HepG2 (cell line): ENCODE data around the gene FMC1. TPM values are rescaled to one million over a fixed set of nuclear protein-coding genes. Genes with fewer than 3 reads are reported as not detected.

Source experiments
- ATAC-seq: fragments of 200-7000 bp; cut with Tn5 transposase; 3 replicates; pipeline ENCODE4 v1.9.1; 2020; ENCODE audit warnings: mild to moderate bottlenecking, moderate library complexity
- Bru-seq: library from RNA; stranded (reverse); fragments of 400-500 nt; gene quantifications from one replicate; lab custom pipeline; 2021; lab: Mats Ljungman, UMichigan
- BruChase-seq, 2 experiments: library from RNA; stranded (reverse); fragments of 400-500 nt; gene quantifications; one replicate each; lab custom pipeline; 2021; lab: Mats Ljungman, UMichigan
- BruUV-seq: library from RNA; stranded (reverse); fragments of 400-500 nt; replicated peaks from 2 replicates; lab custom pipeline; 2021; lab: Mats Ljungman, UMichigan
- CTCF ChIA-PET: fragments of 300-600 bp; formaldehyde crosslinking; extraction: SDS; loops from one replicate; lab custom pipeline; 2021; ENCODE audit warnings: low total read pairs, inconsistent platforms, low intra/inter-chr PET ratio; lab: Yijun Ruan, JAX
- POLR2A ChIA-PET: fragments of 350-600 bp; sonication (Branson Sonifier 250); formaldehyde crosslinking; loops from one replicate; lab custom pipeline; 2020; ENCODE audit warnings: antibody characterized with exemption, inconsistent platforms; lab: Yijun Ruan, JAX
- DNase-seq: peaks from one replicate; pipeline ENCODE4 v3.0.0-alpha.2; 2015; ENCODE audit warnings: low spot score
- FAIRE-seq: peaks from 3 replicates; lab custom pipeline; 2011; peaks lifted over from hg19 to GRCh38; lab: Jason Lieb, UNC
- H2AFZ ChIP-seq: one replicate; pipeline ENCODE4 v1.6.1; 2011; ENCODE audit warnings: low read length, inconsistent platforms
- H3K27ac ChIP-seq: fragments of 300-600 bp; 3 replicates; pipeline ENCODE4 v1.8.0; 2011; ENCODE audit warnings: mixed run types, mild to moderate bottlenecking, mixed read lengths, low read length, inconsistent platforms; ENCODE audit not compliant: insufficient read depth; ENCODE audit errors: extremely low read length
- H3K27me3 ChIP-seq, 2 experiments: fragments of 200-600 bp in 1 of 2; 2 replicates in 1 of 2; 3 replicates in 1 of 2; pipeline versions ENCODE4 v1.6.0 to v1.8.0; 2011; ENCODE audit warnings: low read length in 2 of 2, mild to moderate bottlenecking in 2 of 2, moderate library complexity in 2 of 2, inconsistent platforms in 1 of 2; ENCODE audit not compliant: insufficient read depth in 2 of 2, control insufficient read depth in 1 of 2
- H3K36me3 ChIP-seq, 2 experiments: fragments of 200-600 bp in 1 of 2; replicated peaks in 1 of 2; 2 replicates in 1 of 2; 3 replicates in 1 of 2; pipeline versions ENCODE4 v1.5.1 to v1.8.0; 2011; ENCODE audit warnings: low read length in 2 of 2, inconsistent platforms in 1 of 2; ENCODE audit not compliant: insufficient read depth in 2 of 2, control insufficient read depth in 1 of 2
- H3K4me1 ChIP-seq: 2 replicates; pipeline ENCODE4 v1.5.1; 2012; ENCODE audit warnings: low read length, inconsistent platforms; ENCODE audit not compliant: insufficient read depth
- H3K4me2 ChIP-seq: 2 replicates; pipeline ENCODE4 v1.6.0; 2011; ENCODE audit warnings: low read depth, low read length, inconsistent platforms
- H3K4me3 ChIP-seq, 3 experiments: fragments of 200-600 bp in 1 of 3; sonication (generic), shearing (Covaris generic) in 1 of 3; replicated peaks in 1 of 3; 2 replicates each; pipeline ENCODE4 v1.5.1; 2011 to 2016; ENCODE audit warnings: low read length in 3 of 3, inconsistent platforms in 2 of 3, low read depth in 2 of 3, mild to moderate bottlenecking in 2 of 3, control low read depth in 1 of 3, mixed read lengths in 1 of 3; ENCODE audit not compliant: insufficient read depth in 1 of 3
- H3K79me2 ChIP-seq: one replicate; pipeline ENCODE4 v1.6.1; 2011; ENCODE audit warnings: low read length, inconsistent platforms; ENCODE audit not compliant: insufficient read depth
- H3K9ac ChIP-seq: 2 replicates; pipeline ENCODE4 v1.6.0; 2011; ENCODE audit warnings: mild to moderate bottlenecking, low read depth, low read length, inconsistent platforms; ENCODE audit not compliant: insufficient read depth
- H3K9me3 ChIP-seq: 2 replicates; pipeline ENCODE4 v1.5.1; 2012; ENCODE audit warnings: mild to moderate bottlenecking, low read length
- H4K20me1 ChIP-seq: 2 replicates; pipeline ENCODE4 v1.6.0; 2011; ENCODE audit warnings: inconsistent platforms, mild to moderate bottlenecking, low read length, moderate library complexity; ENCODE audit not compliant: insufficient read depth
- ATAD3A ChIP-seq: sonication (generic); formaldehyde crosslinking; IDR thresholded peaks from 2 replicates; pipeline ENCODE4 v1.4.0; 2020; ENCODE audit warnings: missing genetic modification reagents
- ELF4 ChIP-seq: sonication (generic); formaldehyde crosslinking; IDR thresholded peaks from 2 replicates; pipeline ENCODE4 v1.5.0; 2020; ENCODE audit warnings: missing genetic modification reagents, mild to moderate bottlenecking, moderate library complexity, borderline replicate concordance
- WGBS: methylation state at CpG from one replicate; pipeline ENCODE4 v1.1.6; 2017; ENCODE audit warnings: low lambda C conversion rate; 5-methylcytosine and 5-hydroxymethylcytosine counted together
- in situ Hi-C: cut with HindIII; loops from 2 replicates; pipeline ENCODE4 v1.10.0; 2017; ENCODE audit warnings: low pct_unique_long_range_greater_than_20kb; ENCODE audit not compliant: extremely low pct_ligation_motif_present
- intact Hi-C: fragments of 100-400 bp; cut with micrococcal nuclease; formaldehyde crosslinking; loops from one replicate; pipeline ENCODE4 v1.10.0; 2022; ENCODE audit not compliant: unreplicated experiment
- long read RNA-seq, 2 experiments: library from RNA in 1 of 2; library from polyadenylated mRNA in 1 of 2; stranded (forward) in 1 of 2; unstranded in 1 of 2; transcript quantifications; one replicate each; pipeline ENCODE4 v2.0.0, GENCODE V29; 2019 to 2022
- polyA minus RNA-seq, 3 experiments: library from RNA; depleted of rRNA, polyadenylated mRNA; stranded (reverse); fragments of >200 nt; gene quantifications; 2 replicates each; pipeline ENCODE4 v1.2.3, GENCODE V29; 2011; ENCODE audit warnings: low replicate concordance in 1 of 3
- polyA plus RNA-seq, 8 experiments: library from polyadenylated mRNA; depleted of rRNA in 3 of 8; stranded (reverse) in 7 of 8; unstranded in 1 of 8; fragments of >200 nt; fragmentation: Illumina TruSeq in 4 of 8; extraction: Trizol in 4 of 8; gene quantifications; 2 replicates each; pipeline versions ENCODE4 v1.2.1 to v1.2.3, GENCODE V29; 2011 to 2016; ENCODE audit warnings: low read depth in 4 of 8, missing spikeins in 1 of 8, mixed read lengths in 1 of 8; ENCODE audit not compliant: insufficient read depth in 1 of 8
- total RNA-seq, 5 experiments: library from RNA; depleted of rRNA; stranded (reverse); fragments of >200 nt; fragmentation: Illumina TruSeq; extraction: Trizol; gene quantifications; 2 replicates each; pipeline ENCODE4 v1.2.3, GENCODE V29; 2016; ENCODE audit warnings: low read depth in 1 of 5
- TF ChIP-seq, protein P1 (sequence below): sonication (generic); formaldehyde crosslinking; IDR thresholded peaks from 2 replicates; pipeline ENCODE4 v1.4.0; 2020; ENCODE audit warnings: mild to moderate bottlenecking, missing genetic modification reagents
- TF ChIP-seq, protein P2 (sequence below): sonication (generic); formaldehyde crosslinking; IDR thresholded peaks from 2 replicates; pipeline ENCODE4 v1.4.0; 2020; ENCODE audit warnings: mild to moderate bottlenecking, missing genetic modification reagents
- TF ChIP-seq, protein P3 (sequence below): sonication (generic); formaldehyde crosslinking; IDR thresholded peaks from 2 replicates; pipeline ENCODE4 v1.4.0; 2020; ENCODE audit warnings: missing genetic modification reagents, mild to moderate bottlenecking, borderline replicate concordance
- TF ChIP-seq, protein P4 (sequence below): sonication (generic); formaldehyde crosslinking; IDR thresholded peaks from 2 replicates; pipeline ENCODE4 v1.5.0; 2020; ENCODE audit warnings: mild to moderate bottlenecking, missing genetic modification reagents, moderate library complexity

Gene FMC1, protein sequence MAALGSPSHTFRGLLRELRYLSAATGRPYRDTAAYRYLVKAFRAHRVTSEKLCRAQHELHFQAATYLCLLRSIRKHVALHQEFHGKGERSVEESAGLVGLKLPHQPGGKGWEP
- 50.7 and 59.2 TPM in 2 replicates for total RNA-seq (2016; rRNA removed; fragmentation: Illumina TruSeq; extraction: Trizol)
- 9.0 and 17.2 TPM in 2 replicates for total RNA-seq (2016; cell fraction: cytosol; rRNA removed; fragmentation: Illumina TruSeq; extraction: Trizol; ENCODE audit: low read depth)
- 53.0 and 54.3 TPM in 2 replicates for total RNA-seq (2016; cell fraction: insoluble cytoplasmic fraction; rRNA removed; fragmentation: Illumina TruSeq; extraction: Trizol)
- total RNA-seq (2016; cell fraction: membrane; rRNA removed; fragmentation: Illumina TruSeq; extraction: Trizol), result 10.5 and 14.1 TPM in 2 replicates
- 17.0 and 26.9 TPM in 2 replicates for total RNA-seq (2016; cell fraction: nucleus; rRNA removed; fragmentation: Illumina TruSeq; extraction: Trizol)
- 37.3 and 39.2 TPM in 2 replicates for polyA plus RNA-seq (2011; rRNA removed)
- polyA plus RNA-seq (2011; cell fraction: cytosol; rRNA removed), result 39.8 and 50.1 TPM in 2 replicates
- polyA plus RNA-seq (2011; cell fraction: nucleus; rRNA removed), result 10.2 and 10.4 TPM in 2 replicates
- 27.8 and 33.2 TPM in 2 replicates for polyA plus RNA-seq (2012)
- 6.3 and 9.9 TPM in 2 replicates for polyA plus RNA-seq (2016; cell fraction: cytosol; fragmentation: Illumina TruSeq; extraction: Trizol; ENCODE audit: low read depth)
- 35.3 and 35.8 TPM in 2 replicates for polyA plus RNA-seq (2016; cell fraction: insoluble cytoplasmic fraction; fragmentation: Illumina TruSeq; extraction: Trizol; ENCODE audit: low read depth)
- 7.3 and 7.8 TPM in 2 replicates for polyA plus RNA-seq (2016; cell fraction: membrane; fragmentation: Illumina TruSeq; extraction: Trizol; ENCODE audit: low read depth)
- polyA plus RNA-seq (2016; cell fraction: nucleus; fragmentation: Illumina TruSeq; extraction: Trizol; ENCODE audit: insufficient read depth, low read depth), result 19.2 and 21.0 TPM in 2 replicates
- polyA minus RNA-seq (2011; rRNA and poly(A)+ RNA removed; ENCODE audit: low replicate concordance), result 14.9 and 26.4 TPM in 2 replicates
- 3.2 and 3.4 TPM in 2 replicates for polyA minus RNA-seq (2011; cell fraction: cytosol; rRNA and poly(A)+ RNA removed)
- 4.1 TPM in 2 replicates for polyA minus RNA-seq (2011; cell fraction: nucleus; rRNA and poly(A)+ RNA removed)
- Bru-seq, nascent RNA, result percentile 61 among the genes with signal in this experiment
- BruChase-seq, experiment 1, labeled RNA remaining after a 6-hour chase, result percentile 75 among the genes with signal in this experiment
- percentile 55 among the genes with signal in this experiment for BruChase-seq, experiment 2, labeled RNA remaining after a 2-hour chase
- long read RNA-seq, experiment 1, transcript FMC1-201 (2 exons, 1,210 nt), result major isoform, 37 of 38 reads
- long read RNA-seq, experiment 1, partial matches to known transcripts, result 0 of 38 reads
- long read RNA-seq, experiment 1, other reads (novel, unspliced or antisense), result 0 of 38 reads
- long read RNA-seq, experiment 2, transcript FMC1-201 (2 exons, 1,210 nt), result major isoform, 80 of 83 reads
- long read RNA-seq, experiment 2, partial matches to known transcripts, result 0 of 83 reads
- long read RNA-seq, experiment 2, other reads (novel, unspliced or antisense), result 0 of 83 reads

DNA sequence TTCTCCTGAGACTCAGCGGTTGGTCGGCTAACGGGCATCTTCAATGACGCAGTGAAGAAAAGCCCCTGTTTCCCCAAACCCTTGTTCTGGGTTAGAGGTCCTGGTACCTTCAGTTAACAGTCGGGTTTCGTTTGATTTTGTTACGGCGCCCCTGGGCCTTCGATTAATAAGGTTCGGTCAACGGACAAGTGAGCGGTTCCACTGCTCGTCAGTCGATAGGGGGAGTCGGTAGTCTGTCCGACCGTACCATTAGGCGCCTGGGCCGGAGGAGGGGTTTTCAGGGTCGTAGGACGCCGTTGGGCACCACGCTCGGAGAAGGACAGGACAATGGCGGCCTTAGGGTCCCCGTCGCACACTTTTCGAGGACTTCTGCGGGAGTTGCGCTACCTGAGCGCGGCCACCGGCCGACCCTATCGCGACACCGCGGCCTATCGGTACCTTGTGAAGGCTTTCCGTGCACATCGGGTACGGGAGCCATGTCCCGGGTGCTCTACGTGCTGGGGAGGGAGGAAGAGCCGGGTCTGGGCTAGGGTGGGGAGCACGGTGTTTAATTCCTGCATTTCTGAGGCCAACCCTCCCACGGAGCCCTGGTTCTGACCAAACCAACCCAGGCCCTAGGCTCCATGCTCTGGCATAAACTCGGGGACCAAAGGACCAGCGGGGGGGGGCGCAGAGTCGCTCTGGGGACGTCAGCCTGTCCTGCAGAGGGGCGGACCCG, at the start of gene FMC1:
FMC1 (plus strand) TSS at position 280 of the 718 bp plus-strand sequence; CDS start at position 328, 48 bp downstream.
- H3K4me2 ChIP-seq, result peak within 1 kb of the TSS; percentile 87
- peak; percentile 51 for FAIRE-seq
- TF ChIP-seq, protein P1, sequence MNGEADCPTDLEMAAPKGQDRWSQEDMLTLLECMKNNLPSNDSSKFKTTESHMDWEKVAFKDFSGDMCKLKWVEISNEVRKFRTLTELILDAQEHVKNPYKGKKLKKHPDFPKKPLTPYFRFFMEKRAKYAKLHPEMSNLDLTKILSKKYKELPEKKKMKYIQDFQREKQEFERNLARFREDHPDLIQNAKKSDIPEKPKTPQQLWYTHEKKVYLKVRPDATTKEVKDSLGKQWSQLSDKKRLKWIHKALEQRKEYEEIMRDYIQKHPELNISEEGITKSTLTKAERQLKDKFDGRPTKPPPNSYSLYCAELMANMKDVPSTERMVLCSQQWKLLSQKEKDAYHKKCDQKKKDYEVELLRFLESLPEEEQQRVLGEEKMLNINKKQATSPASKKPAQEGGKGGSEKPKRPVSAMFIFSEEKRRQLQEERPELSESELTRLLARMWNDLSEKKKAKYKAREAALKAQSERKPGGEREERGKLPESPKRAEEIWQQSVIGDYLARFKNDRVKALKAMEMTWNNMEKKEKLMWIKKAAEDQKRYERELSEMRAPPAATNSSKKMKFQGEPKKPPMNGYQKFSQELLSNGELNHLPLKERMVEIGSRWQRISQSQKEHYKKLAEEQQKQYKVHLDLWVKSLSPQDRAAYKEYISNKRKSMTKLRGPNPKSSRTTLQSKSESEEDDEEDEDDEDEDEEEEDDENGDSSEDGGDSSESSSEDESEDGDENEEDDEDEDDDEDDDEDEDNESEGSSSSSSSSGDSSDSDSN (CRISPR knock-in tag), result peak; percentile 88
- TF ChIP-seq, protein P2, sequence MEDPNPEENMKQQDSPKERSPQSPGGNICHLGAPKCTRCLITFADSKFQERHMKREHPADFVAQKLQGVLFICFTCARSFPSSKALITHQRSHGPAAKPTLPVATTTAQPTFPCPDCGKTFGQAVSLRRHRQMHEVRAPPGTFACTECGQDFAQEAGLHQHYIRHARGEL (CRISPR knock-in tag), result 0 out of 2 replicates have a peak, but pooled peaks have one; percentile 75
- TF ChIP-seq ATAD3A (CRISPR knock-in tag), result no peak
- TF ChIP-seq, protein P3, sequence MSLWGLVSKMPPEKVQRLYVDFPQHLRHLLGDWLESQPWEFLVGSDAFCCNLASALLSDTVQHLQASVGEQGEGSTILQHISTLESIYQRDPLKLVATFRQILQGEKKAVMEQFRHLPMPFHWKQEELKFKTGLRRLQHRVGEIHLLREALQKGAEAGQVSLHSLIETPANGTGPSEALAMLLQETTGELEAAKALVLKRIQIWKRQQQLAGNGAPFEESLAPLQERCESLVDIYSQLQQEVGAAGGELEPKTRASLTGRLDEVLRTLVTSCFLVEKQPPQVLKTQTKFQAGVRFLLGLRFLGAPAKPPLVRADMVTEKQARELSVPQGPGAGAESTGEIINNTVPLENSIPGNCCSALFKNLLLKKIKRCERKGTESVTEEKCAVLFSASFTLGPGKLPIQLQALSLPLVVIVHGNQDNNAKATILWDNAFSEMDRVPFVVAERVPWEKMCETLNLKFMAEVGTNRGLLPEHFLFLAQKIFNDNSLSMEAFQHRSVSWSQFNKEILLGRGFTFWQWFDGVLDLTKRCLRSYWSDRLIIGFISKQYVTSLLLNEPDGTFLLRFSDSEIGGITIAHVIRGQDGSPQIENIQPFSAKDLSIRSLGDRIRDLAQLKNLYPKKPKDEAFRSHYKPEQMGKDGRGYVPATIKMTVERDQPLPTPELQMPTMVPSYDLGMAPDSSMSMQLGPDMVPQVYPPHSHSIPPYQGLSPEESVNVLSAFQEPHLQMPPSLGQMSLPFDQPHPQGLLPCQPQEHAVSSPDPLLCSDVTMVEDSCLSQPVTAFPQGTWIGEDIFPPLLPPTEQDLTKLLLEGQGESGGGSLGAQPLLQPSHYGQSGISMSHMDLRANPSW, result peak; percentile 91; the same call in 1 of the 2 replicates
- TF ChIP-seq, protein P4, sequence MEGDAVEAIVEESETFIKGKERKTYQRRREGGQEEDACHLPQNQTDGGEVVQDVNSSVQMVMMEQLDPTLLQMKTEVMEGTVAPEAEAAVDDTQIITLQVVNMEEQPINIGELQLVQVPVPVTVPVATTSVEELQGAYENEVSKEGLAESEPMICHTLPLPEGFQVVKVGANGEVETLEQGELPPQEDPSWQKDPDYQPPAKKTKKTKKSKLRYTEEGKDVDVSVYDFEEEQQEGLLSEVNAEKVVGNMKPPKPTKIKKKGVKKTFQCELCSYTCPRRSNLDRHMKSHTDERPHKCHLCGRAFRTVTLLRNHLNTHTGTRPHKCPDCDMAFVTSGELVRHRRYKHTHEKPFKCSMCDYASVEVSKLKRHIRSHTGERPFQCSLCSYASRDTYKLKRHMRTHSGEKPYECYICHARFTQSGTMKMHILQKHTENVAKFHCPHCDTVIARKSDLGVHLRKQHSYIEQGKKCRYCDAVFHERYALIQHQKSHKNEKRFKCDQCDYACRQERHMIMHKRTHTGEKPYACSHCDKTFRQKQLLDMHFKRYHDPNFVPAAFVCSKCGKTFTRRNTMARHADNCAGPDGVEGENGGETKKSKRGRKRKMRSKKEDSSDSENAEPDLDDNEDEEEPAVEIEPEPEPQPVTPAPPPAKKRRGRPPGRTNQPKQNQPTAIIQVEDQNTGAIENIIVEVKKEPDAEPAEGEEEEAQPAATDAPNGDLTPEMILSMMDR, result peak; percentile 68
- TF ChIP-seq ELF4 (CRISPR knock-in tag), result no peak

More for the DNA sequence above, at the start of gene FMC1:
- ChIA-PET POLR2A (interaction anchor here (1.6 kb wide), 1 partner anchor 19 kb away, joined by 30 read pairs; the partner anchor contains the start of gene LUC7L2), CTCF (no interaction called here)
- peak within 1 kb of the TSS; percentile 55 for H2AFZ ChIP-seq
- under 1% methylated on average over 19 of the region's 54 CpGs for whole genome bisulfite sequencing
- intact Hi-C loops, result loop anchor here (1.0 to 10.0 kb wide), 2 partner anchors 18 to 236 kb away; partner anchors contain the start of genes LUC7L2 and ZC3HAV1
- no peaks in the 10 kb centered on the region; a peak in 1 of 5 replicates for H3K27me3 ChIP-seq
- H3K79me2 ChIP-seq, result peaks cover 12% of the 10 kb centered on the region
- H3K36me3 ChIP-seq, result peaks cover 2 to 3% of the 10 kb centered on the region in 2 experiments; a peak in 2 of 5 replicates
- DNase-seq (peak; percentile 91), ATAC-seq (peak; percentile 89)
- peak within 1 kb of the TSS; percentile 100 for H3K27ac ChIP-seq
- peak within 1 kb of the TSS; percentile 83 to 97 (median 92) for H3K4me3 ChIP-seq
- H4K20me1 ChIP-seq, result no peaks in the 10 kb centered on the region
- BruUV-seq, result TSS peak; percentile 98
- in situ Hi-C loops, result no loop called here
- no peaks in the 10 kb centered on the region for H3K9me3 ChIP-seq
- peak within 1 kb of the TSS; percentile 100 for H3K9ac ChIP-seq
- H3K4me1 ChIP-seq, result peaks cover 24% of the 10 kb centered on the region
